Hepatocyte (in vitro differentiated cells): ENCODE results near the gene TMEM81. TPM values are rescaled to one million over a fixed set of nuclear protein-coding genes. Genes with fewer than 3 reads are reported as not detected.
A peak's percentile ranks its signal among the peaks of the same experiment; 100 is the strongest.

Experiments used
- DNase-seq: peaks from one replicate; pipeline ENCODE4 v3.0.0-alpha.2; 2016; ENCODE audit warnings: low spot score
- H2AFZ ChIP-seq: fragments of 200-600 bp; sonication (generic); 2 replicates; pipeline ENCODE4 v1.6.0; 2016; ENCODE audit warnings: antibody characterized with exemption, mild to moderate bottlenecking
- H3K27ac ChIP-seq: fragments of 200-600 bp; sonication (generic); 2 replicates; pipeline ENCODE4 v1.5.1; 2016; ENCODE audit warnings: mild to moderate bottlenecking
- H3K27me3 ChIP-seq: fragments of 200-600 bp; sonication (generic); 2 replicates; pipeline ENCODE4 v1.6.1; 2016
- H3K36me3 ChIP-seq: fragments of 200-600 bp; sonication (generic); replicated peaks from 2 replicates; pipeline ENCODE4 v1.5.1; 2016; ENCODE audit warnings: low read depth; ENCODE audit not compliant: insufficient read depth
- H3K4me1 ChIP-seq: fragments of 200-600 bp; sonication (generic); 2 replicates; pipeline ENCODE4 v1.5.1; 2016; ENCODE audit warnings: mild to moderate bottlenecking, moderate library complexity; ENCODE audit not compliant: insufficient read depth
- H3K4me2 ChIP-seq: fragments of 200-600 bp; sonication (generic); 2 replicates; pipeline ENCODE4 v1.6.0; 2016
- H3K4me3 ChIP-seq: fragments of 200-600 bp; sonication (generic); 2 replicates; pipeline ENCODE4 v1.5.1; 2016; ENCODE audit warnings: mild to moderate bottlenecking
- H3K79me2 ChIP-seq: fragments of 200-600 bp; sonication (generic); 2 replicates; pipeline ENCODE4 v1.6.0; 2017; ENCODE audit warnings: mild to moderate bottlenecking
- H3K9me2 ChIP-seq: fragments of 200-600 bp; sonication (generic); replicated peaks from 2 replicates; pipeline ENCODE4 v1.6.0; 2017; ENCODE audit warnings: mild to moderate bottlenecking; ENCODE audit not compliant: insufficient read depth
- H3K9me3 ChIP-seq: fragments of 200-600 bp; sonication (generic); 2 replicates; pipeline ENCODE4 v1.5.1; 2016; ENCODE audit warnings: low read depth, mild to moderate bottlenecking
- H4K20me1 ChIP-seq: fragments of 200-600 bp; sonication (generic); 2 replicates; pipeline ENCODE4 v1.6.0; 2016; ENCODE audit warnings: mild to moderate bottlenecking; ENCODE audit not compliant: insufficient read depth, poor library complexity, severe bottlenecking
- CTCF ChIP-seq: fragments of 200-600 bp; sonication (generic); IDR thresholded peaks from 2 replicates; pipeline ENCODE4 v1.5.1; 2016; ENCODE audit warnings: antibody characterized with exemption, mild to moderate bottlenecking; ENCODE audit not compliant: poor library complexity
- EZH2 ChIP-seq: fragments of 200-600 bp; sonication (generic); IDR thresholded peaks from 2 replicates; pipeline ENCODE4 v1.6.1; 2016; ENCODE audit warnings: antibody characterized with exemption, mild to moderate bottlenecking, borderline replicate concordance
- EZH2phosphoT487 ChIP-seq: fragments of 200-600 bp; sonication (generic); IDR thresholded peaks from one replicate; pipeline ENCODE4 v1.6.1; 2018; ENCODE audit warnings: antibody characterized with exemption, mild to moderate bottlenecking, low read depth, moderate library complexity; ENCODE audit not compliant: unreplicated experiment, severe bottlenecking
- WGBS: methylation state at CpG from one replicate; pipeline ENCODE4 v1.1.6; 2016; ENCODE audit warnings: low lambda C conversion rate; ENCODE audit errors: missing lambda C conversion rate; 5-methylcytosine and 5-hydroxymethylcytosine counted together
- polyA plus RNA-seq: library from polyadenylated mRNA; unstranded; fragments of >200 nt; fragmentation: Nextera tagmentation; extraction: Ambion mirVana; gene quantifications from 2 replicates; pipeline ENCODE4 v1.2.1, GENCODE V29; 2016
- total RNA-seq: library from RNA; depleted of rRNA; stranded (reverse); fragments of >200 nt; gene quantifications from 2 replicates; pipeline ENCODE4 v1.2.3, GENCODE V29; 2014

Gene TMEM81
- total and polyA plus RNA-seq, 2 experiments from 2014 or later: 2.2 TPM; not detected in 1

GRCh38 chr1:205061665-205062069 lies 22.6 kb downstream of the TMEM81 start:
- no peaks in the 10 kb centered on the region for H3K79me2 ChIP-seq
- 42% methylated on average over 13 of the region's 13 CpGs for WGBS
- H3K27me3 ChIP-seq: no peaks in the 10 kb centered on the region
- TF ChIP-seq EZH2phosphoT487: no peak
- no peak for TF ChIP-seq EZH2
- peak; percentile 98 for TF ChIP-seq CTCF
- H2AFZ ChIP-seq: peak overlapping the region; percentile 64
- H3K4me2 ChIP-seq: peak overlapping the region; percentile 33
- H3K9me3 ChIP-seq: no peaks in the 10 kb centered on the region
- H3K4me3 ChIP-seq: no peak overlapping the region
- H3K36me3 ChIP-seq: no peaks in the 10 kb centered on the region
- peak; percentile 89 for DNase-seq
- H3K4me1 ChIP-seq: no peaks in the 10 kb centered on the region
- no peaks in the 10 kb centered on the region for H4K20me1 ChIP-seq
- no peak overlapping the region for H3K27ac ChIP-seq
- H3K9me2 ChIP-seq: no peaks in the 10 kb centered on the region

GRCh38 chr1:205061227-205061626 lies 23.0 kb downstream of the TMEM81 start:
- Histone ChIP-seq H3K79me2 (no peaks in the 10 kb centered on the region), H3K9me3 (no peaks in the 10 kb centered on the region), H3K4me1 (no peaks in the 10 kb centered on the region), H3K27me3 (no peaks in the 10 kb centered on the region), H2AFZ (peak overlapping the region; percentile 64), H3K4me3 (no peak overlapping the region), H3K4me2 (no peak overlapping the region), H3K36me3 (no peaks in the 10 kb centered on the region), H4K20me1 (no peaks in the 10 kb centered on the region), H3K27ac (no peak overlapping the region), H3K9me2 (no peaks in the 10 kb centered on the region)
- DNase-seq: no peak
- TF ChIP-seq CTCF: no peak
- no peak for TF ChIP-seq EZH2phosphoT487
- no peak for TF ChIP-seq EZH2
- 84% methylated on average over 13 of the region's 14 CpGs for WGBS

GRCh38 chr1:205060746-205061145 lies 23.5 kb downstream of the TMEM81 start:
- H3K9me2 ChIP-seq: no peaks in the 10 kb centered on the region
- H3K4me1 ChIP-seq: no peaks in the 10 kb centered on the region
- TF ChIP-seq EZH2 (no peak), CTCF (no peak), EZH2phosphoT487 (no peak)
- no peaks in the 10 kb centered on the region for H4K20me1 ChIP-seq
- no peak overlapping the region for H2AFZ ChIP-seq
- no peak for DNase-seq
- H3K4me2 ChIP-seq: no peak overlapping the region
- no peaks in the 10 kb centered on the region for H3K79me2 ChIP-seq
- WGBS: 94% methylated on average over 10 of the region's 10 CpGs
- H3K36me3 ChIP-seq: no peaks in the 10 kb centered on the region
- no peak overlapping the region for H3K27ac ChIP-seq
- H3K4me3 ChIP-seq: no peak overlapping the region
- H3K27me3 ChIP-seq: no peaks in the 10 kb centered on the region
- H3K9me3 ChIP-seq: no peaks in the 10 kb centered on the region

GRCh38 chr1:205059660-205060059 lies 24.6 kb downstream of the TMEM81 start:
- WGBS: 93% methylated on average over 6 of the region's 6 CpGs
- no peak overlapping the region for H3K4me2 ChIP-seq
- H3K36me3 ChIP-seq: no peaks in the 10 kb centered on the region

More at GRCh38 chr1:205059660-205060059, 24.6 kb downstream of the TMEM81 start:
- Histone ChIP-seq H3K27me3 (no peaks in the 10 kb centered on the region), H3K4me1 (no peaks in the 10 kb centered on the region), H3K27ac (no peak overlapping the region), H3K79me2 (no peaks in the 10 kb centered on the region), H3K9me3 (no peaks in the 10 kb centered on the region), H3K4me3 (no peak overlapping the region), H3K9me2 (no peaks in the 10 kb centered on the region), H2AFZ (no peak overlapping the region), H4K20me1 (no peaks in the 10 kb centered on the region)
- DNase-seq: no peak
- TF ChIP-seq EZH2phosphoT487 (no peak), EZH2 (no peak), CTCF (no peak)
